GOT3 (cell line): Measurements from ENCODE around the gene PTPN20.

ENCODE experiments used
- DNase-seq: peaks from one replicate; lab custom pipeline; 2025; ENCODE audit warnings: mixed read lengths; lab: John Stamatoyannopoulos, UW

PTPN20 gene

GRCh38 chr10:47021850-47022249 is 110.6 kb downstream of the PTPN20 start:
- DNase-seq, result no peak

- no peak for DNase-seq
These were observed 111.3 kb downstream of the PTPN20 start for GRCh38 chr10:47022311-47023131.

GRCh38 chr10:47023237-47024045 is 112.2 kb downstream of the PTPN20 start:
- no peak for DNase-seq

GRCh38 chr10:47024046-47024322 is 112.8 kb downstream of the PTPN20 start:
- DNase-seq, result no peak

GRCh38 chr10:47024399-47025252 is 113.4 kb downstream of the PTPN20 start:
- DNase-seq, result no peak

- DNase-seq, result no peak
These were observed 114.0 kb downstream of the PTPN20 start for GRCh38 chr10:47025253-47025539.

- DNase-seq, result no peak
These were observed 114.5 kb downstream of the PTPN20 start for GRCh38 chr10:47025540-47026300.

GRCh38 chr10:47026301-47027107 is 115.3 kb downstream of the PTPN20 start:
- DNase-seq, result no peak

- DNase-seq, result no peak
These were observed 116.0 kb downstream of the PTPN20 start for GRCh38 chr10:47027108-47027783.

GRCh38 chr10:47027784-47028260 is 116.6 kb downstream of the PTPN20 start:
- no peak for DNase-seq

- no peak for DNase-seq
These were observed 117.2 kb downstream of the PTPN20 start for GRCh38 chr10:47028466-47028865.

- DNase-seq, result no peak
These were observed 118.2 kb downstream of the PTPN20 start for GRCh38 chr10:47029181-47030009.

GRCh38 chr10:47030191-47030703 is 119.0 kb downstream of the PTPN20 start:
- DNase-seq, result no peak

- no peak for DNase-seq
These were observed 120.1 kb downstream of the PTPN20 start for GRCh38 chr10:47031211-47031900.

- DNase-seq, result no peak
These were observed 120.8 kb downstream of the PTPN20 start for GRCh38 chr10:47031901-47032465.

- no peak for DNase-seq
These were observed 121.9 kb downstream of the PTPN20 start for GRCh38 chr10:47033081-47033480.

- no peak for DNase-seq
These were observed 122.5 kb downstream of the PTPN20 start for GRCh38 chr10:47033541-47034270.
